Measurements from ENCODE around the gene CDCA4.

Gene CDCA4

GRCh38 chr14:104968153-104968527 is 52.7 kb downstream of the CDCA4 start:
- peak; percentile 62 for DNase-seq
- Histone ChIP-seq H3K27me3 (ENCODE audit: insufficient read depth, low read depth, severe bottlenecking) (no peaks in the 10 kb centered on the region), H3K9me3 (ENCODE audit: severe bottlenecking) (no peaks in the 10 kb centered on the region), H3K36me3 (no peaks in the 10 kb centered on the region), H3K4me3 (ENCODE audit: low read depth, low read length) (peak overlapping the region; percentile 21; the same call in 1 of the 2 replicates), H3K27ac (no peak overlapping the region)
- TF ChIP-seq CTCF (IDR thresholded peaks at IDR 0.05; ENCODE audit: low read depth, low read length), result no peak

- Histone ChIP-seq H3K9me3 (ENCODE audit: severe bottlenecking) (no peaks in the 10 kb centered on the region), H3K36me3 (no peaks in the 10 kb centered on the region), H3K27ac (no peak overlapping the region), H3K27me3 (ENCODE audit: insufficient read depth, low read depth, severe bottlenecking) (no peaks in the 10 kb centered on the region), H3K4me3 (ENCODE audit: low read depth, low read length) (peak overlapping the region; percentile 21)
- peak; percentile 23 for DNase-seq
- no peak for TF ChIP-seq CTCF (IDR thresholded peaks at IDR 0.05; ENCODE audit: low read depth, low read length)
These were observed 53.3 kb downstream of the CDCA4 start for GRCh38 chr14:104967386-104968152.

- Histone ChIP-seq H3K9me3 (ENCODE audit: severe bottlenecking) (no peaks in the 10 kb centered on the region), H3K27me3 (ENCODE audit: insufficient read depth, low read depth, severe bottlenecking) (no peaks in the 10 kb centered on the region), H3K4me3 (ENCODE audit: low read depth, low read length) (no peak overlapping the region), H3K27ac (no peak overlapping the region), H3K36me3 (no peaks in the 10 kb centered on the region)
- peak; percentile 11 for DNase-seq
- TF ChIP-seq CTCF (IDR thresholded peaks at IDR 0.05; ENCODE audit: low read depth, low read length), result no peak
These were observed 53.9 kb downstream of the CDCA4 start for GRCh38 chr14:104966981-104967385.

GRCh38 chr14:104966261-104966865 is 54.5 kb downstream of the CDCA4 start:
- no peak for TF ChIP-seq CTCF (IDR thresholded peaks at IDR 0.05; ENCODE audit: low read depth, low read length)
- Histone ChIP-seq H3K36me3 (no peaks in the 10 kb centered on the region), H3K27ac (no peak overlapping the region), H3K4me3 (ENCODE audit: low read depth, low read length) (no peak overlapping the region), H3K27me3 (ENCODE audit: insufficient read depth, low read depth, severe bottlenecking) (no peaks in the 10 kb centered on the region), H3K9me3 (ENCODE audit: severe bottlenecking) (no peaks in the 10 kb centered on the region)
- DNase-seq, result peak; percentile 6

- H3K27ac ChIP-seq, result no peak overlapping the region
- no peak overlapping the region for H3K4me3 ChIP-seq (ENCODE audit: low read depth, low read length)
- no peaks in the 10 kb centered on the region for H3K36me3 ChIP-seq
- TF ChIP-seq CTCF (IDR thresholded peaks at IDR 0.05; ENCODE audit: low read depth, low read length), result no peak
- DNase-seq, result peak; percentile 3
- H3K27me3 ChIP-seq (ENCODE audit: insufficient read depth, low read depth, severe bottlenecking), result no peaks in the 10 kb centered on the region
- H3K9me3 ChIP-seq (ENCODE audit: severe bottlenecking), result no peaks in the 10 kb centered on the region
These were observed 55.2 kb downstream of the CDCA4 start for GRCh38 chr14:104965561-104966231.

Data from WERI-Rb-1 (cell line).